Measurements from ENCODE around the gene REX1BD.

Gene REX1BD

DNA sequence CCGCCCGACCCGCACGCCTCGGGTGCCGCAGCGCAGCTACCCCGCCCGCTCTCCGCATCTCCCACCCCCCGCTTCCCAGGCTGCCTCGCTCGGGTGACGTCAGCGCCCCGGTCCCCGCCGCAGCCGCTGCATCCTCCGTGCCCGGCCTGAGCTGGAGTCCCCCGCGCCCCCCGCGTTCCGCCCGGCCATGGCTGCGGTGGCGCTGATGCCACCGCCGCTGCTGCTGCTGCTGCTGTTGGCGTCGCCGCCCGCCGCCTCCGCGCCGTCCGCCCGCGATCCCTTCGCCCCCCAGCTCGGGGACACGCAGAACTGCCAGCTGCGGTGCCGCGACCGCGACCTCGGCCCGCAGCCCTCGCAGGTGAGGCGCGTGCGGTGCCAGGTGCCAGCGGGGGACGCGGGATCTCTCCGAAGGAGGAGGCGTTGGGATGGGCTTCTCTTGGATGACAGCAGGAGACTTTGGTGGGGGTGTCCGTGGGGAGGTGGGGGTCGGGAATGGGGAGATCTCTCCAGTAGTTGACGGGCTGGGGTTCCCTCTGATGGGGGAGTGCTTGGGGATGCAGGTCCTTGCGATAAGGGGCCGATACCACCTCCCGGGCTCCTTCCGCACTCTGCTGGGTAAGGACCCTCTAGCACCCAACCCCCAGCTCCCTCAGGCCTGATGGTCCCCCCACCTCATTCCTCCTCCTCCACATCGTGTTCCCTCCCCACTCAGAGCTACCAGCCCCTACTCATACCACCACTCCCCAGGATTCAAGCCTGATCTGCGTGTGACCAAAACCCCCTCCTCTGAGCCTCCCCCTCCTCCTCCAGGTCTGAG lies 24.4 kb downstream of the REX1BD start, which contains the start of gene TMEM59L:
Gene TMEM59L (plus strand): TSS at position 99 of the 817 bp plus-strand sequence. CDS start 89 bp downstream, at position 188.
- in situ Hi-C loops (cut with HindIII; ENCODE audit: low sequenced_read_pairs): no loop called here

DNA sequence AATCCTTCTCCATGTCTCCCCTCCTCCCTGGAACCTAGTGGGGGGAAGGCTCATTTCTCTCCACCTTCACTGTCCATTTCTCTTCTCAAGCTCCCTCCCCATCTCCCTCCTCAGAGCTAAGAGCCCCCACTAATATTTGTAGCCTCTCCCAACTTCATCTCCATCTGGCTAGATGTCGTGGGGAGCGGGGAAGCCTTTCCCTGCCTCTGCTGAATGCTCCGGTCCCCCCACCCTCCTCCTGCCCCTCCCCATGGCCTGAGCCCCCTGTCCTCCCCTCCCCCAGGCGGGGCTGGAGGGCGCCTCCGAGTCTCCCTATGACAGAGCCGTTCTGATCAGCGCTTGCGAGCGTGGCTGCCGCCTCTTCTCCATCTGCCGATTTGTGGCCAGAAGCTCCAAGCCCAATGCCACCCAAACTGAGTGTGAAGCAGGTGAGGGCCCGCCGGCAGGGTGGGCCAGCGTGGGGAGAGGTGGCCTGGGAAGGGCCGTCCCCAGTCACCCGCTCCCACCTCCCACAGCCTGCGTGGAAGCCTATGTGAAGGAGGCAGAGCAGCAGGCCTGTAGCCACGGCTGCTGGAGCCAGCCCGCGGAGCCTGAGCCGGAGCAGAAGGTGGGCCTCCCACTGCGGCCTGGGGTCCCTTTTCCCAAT lies 25.1 kb downstream of the REX1BD start:
- in situ Hi-C loops (cut with HindIII; ENCODE audit: low sequenced_read_pairs): no loop called here

DNA sequence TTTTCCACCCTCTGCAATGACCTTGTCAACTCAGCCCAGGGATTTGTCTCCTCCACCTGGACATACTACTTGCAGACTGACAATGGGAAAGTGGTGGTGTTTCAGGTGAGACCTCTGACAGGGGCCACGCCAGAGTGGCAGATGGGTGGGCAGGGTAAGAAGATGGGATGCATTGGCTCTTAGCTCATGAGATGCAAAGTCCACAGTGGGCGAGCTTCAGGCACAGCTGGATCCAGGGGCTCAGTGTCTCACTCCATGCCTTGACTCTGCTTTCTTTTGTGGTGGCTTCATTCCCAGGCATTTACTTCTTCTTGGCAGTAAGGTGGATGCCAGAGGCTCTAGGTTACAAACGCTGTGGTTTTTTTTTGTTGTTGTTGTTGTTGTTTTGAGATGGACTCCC lies 27.4 kb downstream of the REX1BD start:
- in situ Hi-C loops (cut with HindIII; ENCODE audit: low sequenced_read_pairs): no loop called here

DNA sequence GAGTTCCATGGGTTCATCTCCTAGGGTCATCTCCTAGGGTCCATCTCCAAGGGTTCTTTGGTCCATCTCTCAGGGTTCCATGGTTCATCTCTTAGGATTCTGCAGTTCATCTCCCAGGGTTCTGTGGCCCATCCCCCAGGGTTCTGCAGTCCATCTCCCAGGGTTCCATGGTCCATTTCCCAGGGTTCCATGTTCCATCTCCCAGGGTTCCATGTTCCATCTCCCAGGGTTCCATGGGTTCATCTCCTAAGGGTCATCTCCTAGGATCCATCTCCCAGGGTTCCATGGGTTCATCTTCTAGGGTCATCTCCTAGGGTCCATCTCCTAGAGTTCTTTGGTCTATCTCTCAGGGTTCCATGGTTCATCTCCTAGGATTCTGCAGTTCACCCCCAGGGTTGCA lies 29.0 kb downstream of the REX1BD start:
- in situ Hi-C loops (cut with HindIII; ENCODE audit: low sequenced_read_pairs): no loop called here

DNA sequence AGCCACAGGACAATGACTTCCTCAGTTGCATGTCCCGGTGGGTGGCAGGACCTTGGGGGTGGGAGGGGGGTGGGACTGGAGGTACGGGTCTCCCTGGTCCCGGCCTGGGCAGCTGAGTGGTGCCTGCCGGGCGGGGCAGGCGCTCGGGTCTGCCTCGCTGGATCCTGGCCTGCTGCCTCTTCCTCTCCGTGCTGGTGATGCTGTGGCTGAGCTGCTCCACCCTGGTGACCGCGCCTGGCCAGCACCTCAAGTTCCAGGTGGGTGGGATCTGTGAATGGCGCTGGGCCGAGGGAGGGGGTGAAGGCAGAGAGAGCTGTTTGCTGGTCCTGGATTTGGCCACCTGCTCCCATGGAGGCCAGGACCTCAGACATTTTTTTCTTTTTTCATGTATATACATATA lies 29.6 kb downstream of the REX1BD start:
- in situ Hi-C loops (cut with HindIII; ENCODE audit: low sequenced_read_pairs): no loop called here

DNA sequence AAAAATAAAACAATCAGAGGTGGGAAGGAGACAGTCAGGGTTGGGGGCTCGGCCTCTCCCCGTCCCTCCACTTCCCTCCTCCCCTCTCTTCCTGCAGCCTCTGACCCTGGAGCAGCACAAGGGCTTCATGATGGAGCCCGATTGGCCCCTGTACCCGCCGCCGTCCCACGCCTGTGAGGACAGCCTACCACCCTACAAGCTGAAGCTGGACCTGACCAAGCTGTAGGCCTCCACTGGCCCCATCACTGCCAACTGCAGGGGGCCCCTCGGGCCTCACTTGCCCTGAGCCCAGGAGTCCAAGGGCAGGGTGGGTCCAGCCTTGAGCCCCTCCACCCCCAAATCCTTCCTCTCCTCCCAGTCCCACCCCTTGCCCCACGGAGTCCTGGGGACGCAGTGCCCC lies 31.7 kb downstream of the REX1BD start:
- in situ Hi-C loops (cut with HindIII; ENCODE audit: low sequenced_read_pairs): no loop called here

DNA sequence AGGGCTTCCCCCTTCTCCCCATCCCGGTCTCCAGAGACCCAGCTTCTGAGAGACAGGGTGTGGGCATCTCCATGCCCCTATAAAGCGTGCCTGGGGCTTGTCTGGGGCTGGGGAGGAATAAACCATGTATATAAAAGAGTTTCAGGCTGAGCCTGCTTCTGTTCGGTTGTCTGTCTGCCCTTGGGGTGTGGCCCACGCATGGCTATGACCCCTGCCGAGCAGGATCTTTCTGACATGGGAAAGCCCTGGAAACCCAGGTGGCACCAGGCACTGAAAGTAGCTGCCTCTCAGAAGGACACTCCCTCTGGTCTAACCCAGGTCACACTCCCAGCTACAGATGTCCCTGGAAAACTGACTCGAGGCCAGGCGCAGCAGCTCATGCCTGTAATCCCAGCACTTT lies 32.3 kb downstream of the REX1BD start:
- in situ Hi-C loops (cut with HindIII; ENCODE audit: low sequenced_read_pairs): no loop called here

DNA sequence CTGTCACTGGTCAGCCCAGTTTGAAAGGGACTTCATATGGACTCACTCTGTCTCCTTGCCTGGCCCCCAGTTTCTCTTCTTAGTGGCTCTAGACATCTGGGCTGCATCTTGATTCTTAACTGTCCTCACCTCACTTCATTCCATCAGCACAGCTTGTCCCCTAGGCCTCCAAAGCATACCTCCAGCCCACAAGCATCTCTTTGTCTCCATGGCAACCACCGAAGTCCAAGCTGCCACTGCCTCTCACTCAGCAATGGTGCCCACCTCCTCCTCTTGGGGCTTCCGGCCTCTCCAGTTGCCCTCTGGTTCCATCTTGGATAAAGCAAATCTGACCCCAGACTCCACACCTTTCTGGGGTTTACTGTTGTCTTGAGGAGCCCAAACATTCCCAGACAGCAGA lies 38.3 kb downstream of the REX1BD start:
- in situ Hi-C loops (cut with HindIII; ENCODE audit: low sequenced_read_pairs): no loop called here

DNA sequence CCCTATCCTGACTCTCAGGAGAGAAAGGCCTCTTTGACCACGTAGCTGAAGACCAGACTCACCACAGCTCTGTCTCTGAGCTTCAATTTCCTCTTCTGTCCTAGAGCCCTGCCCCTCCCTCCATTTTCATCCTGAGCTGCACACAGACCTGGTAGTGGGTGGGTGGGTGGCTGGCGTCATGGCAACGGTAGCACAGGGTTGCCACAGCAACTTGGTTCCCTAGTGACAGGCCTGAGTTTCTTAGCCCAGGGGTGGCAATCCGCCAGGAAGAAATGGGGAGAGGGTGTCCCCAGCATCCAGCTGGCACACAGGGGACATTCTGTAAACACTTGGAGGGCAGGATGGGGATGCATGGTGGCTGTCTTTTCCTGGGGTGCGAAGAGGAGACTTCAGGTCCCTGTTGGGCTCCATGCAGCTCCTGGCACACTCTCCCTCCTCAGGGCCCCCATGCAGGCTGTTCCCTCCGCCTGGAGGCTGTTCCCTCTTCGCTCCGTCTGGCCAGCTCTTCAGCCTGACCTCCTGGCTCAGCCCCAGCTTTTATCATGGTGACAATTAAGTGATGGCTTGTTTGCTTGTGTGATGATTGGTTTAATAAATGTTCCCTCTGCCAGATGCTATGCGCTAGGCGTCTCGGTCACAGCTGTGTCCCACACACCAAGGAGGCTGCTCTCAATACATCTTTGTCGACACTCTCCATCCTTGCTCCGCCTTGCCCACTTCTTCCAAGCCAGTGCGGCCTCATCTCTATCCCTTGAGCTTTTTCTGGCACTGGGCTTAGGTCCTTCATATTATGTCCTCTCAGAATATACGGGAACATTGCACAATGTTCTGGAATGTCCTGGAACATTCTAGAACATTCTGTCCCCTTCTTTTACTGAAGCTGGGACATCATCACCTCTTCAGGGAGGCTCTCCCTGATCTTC lies 40.8 kb downstream of the REX1BD start:
- in situ Hi-C loops (cut with HindIII; ENCODE audit: low sequenced_read_pairs): no loop called here

DNA sequence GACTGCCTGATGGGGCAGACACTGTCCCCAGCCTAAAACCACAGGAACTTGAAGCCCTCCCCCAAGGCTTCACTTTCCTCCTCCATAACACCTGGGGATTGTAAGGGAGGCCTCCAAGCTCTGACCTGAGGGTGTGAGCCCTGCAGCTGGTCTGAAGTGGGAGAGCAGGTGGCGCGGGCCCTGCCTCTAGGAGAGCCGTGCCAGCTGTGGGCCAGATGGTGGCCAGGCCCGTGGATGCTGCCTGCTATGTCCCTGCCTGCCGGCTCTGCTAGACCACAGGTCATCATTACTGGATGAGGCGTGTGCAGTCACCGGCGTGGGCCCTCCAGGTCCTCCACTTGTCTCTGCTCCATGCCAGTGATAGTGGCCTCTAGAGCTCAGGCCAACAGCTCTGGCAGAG lies 44.7 kb downstream of the REX1BD start:
- in situ Hi-C loops (cut with HindIII; ENCODE audit: low sequenced_read_pairs): no loop called here

DNA sequence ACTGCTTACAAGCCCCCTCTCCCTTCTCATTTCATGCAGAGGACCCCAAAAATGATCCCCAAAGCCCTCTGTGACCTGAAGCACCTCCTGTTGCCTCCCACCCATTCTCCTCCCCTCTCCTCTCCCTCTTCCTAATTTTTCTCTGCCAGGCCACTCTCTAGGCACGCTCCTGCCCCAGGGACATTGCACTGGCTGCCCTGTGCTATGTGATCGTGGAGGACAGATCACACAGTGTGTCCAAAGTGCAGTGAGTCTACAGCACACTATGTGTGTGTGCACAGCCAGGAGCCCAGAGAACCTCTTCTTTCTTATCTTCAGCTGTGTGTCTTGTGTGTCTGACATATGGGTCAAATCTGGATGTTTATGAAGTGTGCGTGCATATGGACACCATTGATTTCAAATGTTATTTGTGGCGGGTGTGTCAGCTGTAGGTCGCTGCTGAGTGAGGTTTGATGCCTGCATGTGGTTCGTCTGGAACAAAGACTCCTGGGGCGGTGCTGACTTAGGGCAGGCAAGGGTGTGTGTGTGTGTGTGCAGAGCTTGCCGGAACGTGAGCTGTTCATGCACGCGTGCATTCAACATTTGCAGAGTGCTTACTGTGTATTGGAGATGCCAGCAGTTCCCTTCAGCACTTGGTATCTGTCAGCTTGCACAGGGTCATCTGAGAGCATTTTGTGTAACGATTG lies 46.2 kb downstream of the REX1BD start:
- in situ Hi-C loops (cut with HindIII; ENCODE audit: low sequenced_read_pairs): no loop called here

DNA sequence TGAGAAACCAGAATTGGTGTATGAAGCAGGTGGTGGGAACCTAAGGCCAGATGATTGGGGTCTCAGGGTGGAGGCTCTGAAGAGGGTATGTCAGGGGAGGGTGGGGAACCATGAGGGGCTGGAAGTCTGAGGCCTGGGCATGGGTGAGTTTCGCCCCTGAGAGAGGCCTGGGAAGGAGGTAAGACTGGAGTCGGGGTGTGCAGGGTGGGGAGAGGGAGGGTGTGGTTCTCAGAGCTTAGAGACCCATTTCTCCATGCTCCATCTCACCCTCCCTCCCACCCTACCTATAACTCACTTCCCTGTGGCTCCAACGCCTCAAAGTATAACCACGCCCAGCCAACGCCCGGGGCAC lies 47.2 kb downstream of the REX1BD start:
- in situ Hi-C loops (cut with HindIII; ENCODE audit: low sequenced_read_pairs): no loop called here

DNA sequence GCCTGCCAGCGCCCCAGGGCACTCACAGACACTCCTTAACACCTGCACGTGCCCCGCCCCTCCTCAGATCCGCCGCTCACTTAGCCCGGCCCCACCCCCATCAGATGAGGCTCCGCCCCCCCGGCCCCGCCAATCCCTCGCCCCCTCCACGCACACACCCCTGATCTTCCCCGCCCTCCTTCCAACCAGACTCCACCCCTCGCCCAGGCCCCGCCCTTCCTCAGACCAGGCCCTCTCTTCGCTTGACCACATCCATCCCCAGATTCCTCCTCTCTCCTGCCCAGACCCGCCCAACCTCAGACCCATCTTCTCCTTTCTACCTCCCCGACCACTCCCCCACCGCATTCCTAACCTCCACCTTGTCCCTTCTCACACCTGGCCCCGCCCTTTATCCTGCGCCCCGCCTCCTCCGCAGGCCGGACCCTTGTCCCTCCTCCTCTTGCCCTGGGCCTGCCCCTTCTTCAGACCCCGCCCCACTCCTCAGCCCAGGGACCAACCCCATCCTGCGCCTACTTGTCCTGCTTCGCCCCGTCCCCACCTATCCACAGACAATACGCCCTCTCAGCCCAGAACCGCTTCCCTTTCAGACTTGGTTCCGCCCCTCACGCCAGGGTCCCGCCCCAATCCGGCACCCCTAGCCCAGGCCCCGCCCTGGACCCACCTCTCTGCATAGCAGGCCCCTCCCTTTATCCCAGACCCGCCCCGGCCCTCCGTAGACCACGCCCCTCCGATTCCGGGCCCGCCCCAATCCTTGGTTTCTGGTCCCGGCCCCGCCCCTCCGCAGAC lies 47.8 kb downstream of the REX1BD start:
- in situ Hi-C loops (cut with HindIII; ENCODE audit: low sequenced_read_pairs): no loop called here

DNA sequence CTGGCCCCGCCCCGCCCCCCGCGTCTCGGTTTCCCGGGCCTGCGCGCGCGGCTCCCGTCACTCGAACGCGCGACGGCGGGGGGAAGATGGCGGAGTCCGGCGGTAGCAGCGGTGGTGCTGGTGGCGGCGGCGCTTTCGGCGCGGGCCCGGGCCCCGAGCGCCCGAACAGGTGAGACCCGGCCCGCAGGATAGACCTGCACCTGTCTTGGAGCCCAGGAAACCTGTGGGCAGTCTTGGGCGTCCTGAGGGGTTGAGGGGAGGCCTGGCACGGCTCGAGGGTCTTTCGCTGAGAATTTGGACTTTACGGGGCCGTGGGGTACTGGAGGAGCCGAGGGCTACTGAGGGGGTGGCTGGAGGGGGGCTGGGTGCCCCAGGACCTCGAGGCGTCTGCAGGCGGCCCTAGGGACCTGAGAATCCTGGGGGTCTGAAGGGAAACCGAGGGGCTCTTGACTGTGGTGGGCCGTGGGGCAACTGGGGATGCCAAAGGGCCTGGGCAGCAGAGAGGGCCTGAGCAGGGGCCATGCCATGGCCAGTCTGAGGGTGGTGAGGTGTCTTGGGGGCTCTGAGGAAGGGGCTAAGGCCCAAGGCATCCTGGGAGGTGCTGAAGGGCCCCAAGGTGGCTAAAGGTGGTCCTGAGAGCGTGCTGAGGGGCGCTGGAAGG lies 48.5 kb downstream of the REX1BD start, which contains the start of gene KLHL26:
Gene KLHL26 (plus strand): TSS at position 60 of the 661 bp plus-strand sequence. CDS start 27 bp downstream, at position 87.
- in situ Hi-C loops (cut with HindIII; ENCODE audit: low sequenced_read_pairs): no loop called here

DNA sequence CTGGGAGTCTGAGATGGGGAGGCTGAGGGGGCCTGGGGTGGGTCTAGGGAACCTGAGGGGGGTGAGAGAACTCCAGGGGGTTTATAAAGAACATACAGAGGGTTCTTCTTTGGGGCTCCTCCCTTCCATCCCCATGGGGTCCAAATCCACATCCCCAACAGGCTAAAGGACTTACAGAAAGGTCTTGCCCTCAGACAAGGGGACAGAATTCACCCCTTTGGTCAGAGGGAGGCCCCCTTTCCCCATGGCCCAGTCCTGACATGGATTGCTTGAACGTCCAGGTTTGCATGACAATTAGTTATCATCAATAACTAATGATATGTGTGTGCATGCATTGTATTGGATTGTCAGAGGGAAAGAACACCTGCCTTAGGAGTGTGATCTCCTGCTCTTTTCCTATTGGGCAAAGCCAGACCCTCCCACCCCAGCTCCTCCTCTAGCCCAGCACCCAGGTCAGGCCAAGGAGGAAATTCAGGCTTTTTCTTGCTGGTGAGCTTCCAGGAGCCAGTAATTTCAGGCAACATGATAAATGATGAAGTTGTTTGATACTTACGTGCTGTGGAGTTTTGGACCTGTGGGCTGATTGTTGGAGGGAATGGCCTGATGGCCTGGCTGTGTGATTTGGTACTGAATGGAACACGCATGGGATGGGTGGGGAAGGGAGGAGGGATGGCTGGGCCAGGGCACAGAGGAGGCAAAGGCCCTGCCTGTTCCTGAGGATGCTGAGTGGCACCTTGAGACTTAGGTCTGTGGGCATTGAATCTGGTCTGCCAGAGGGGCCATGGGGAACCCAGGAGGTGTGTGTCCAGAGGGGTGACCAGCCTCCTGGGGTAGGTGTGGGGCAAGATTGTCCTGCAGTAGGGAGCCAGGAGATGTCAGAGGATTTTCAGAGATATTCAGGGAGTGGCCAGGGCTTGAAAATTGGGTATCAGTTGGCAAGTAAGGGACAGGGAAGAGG lies 49.4 kb downstream of the REX1BD start:
- in situ Hi-C loops (cut with HindIII; ENCODE audit: low sequenced_read_pairs): no loop called here

DNA sequence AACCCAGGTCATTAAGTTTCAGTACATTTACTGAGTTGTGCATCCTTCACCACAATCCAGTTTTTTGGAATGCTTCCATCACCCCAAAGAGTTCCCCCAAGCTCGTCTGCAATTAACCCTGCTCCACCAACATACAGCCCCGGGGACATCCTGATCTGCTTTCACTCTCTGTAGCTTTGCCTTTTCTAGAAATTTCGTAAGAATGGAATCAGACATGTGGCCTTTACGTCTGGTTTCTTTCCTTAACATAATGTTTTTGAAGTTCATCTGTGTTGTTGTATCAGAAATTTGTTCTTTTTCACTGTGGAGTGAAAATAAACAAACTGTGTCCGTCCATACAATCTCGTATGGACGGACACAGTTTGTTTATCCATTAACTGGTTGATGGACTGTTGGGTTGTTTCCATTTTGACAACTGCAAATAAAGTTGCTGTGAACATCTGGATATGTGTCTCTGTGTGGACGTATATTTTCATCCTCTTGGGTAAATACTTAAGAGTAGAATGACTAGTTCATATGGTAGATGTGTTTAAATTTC lies 51.2 kb downstream of the REX1BD start:
- in situ Hi-C loops (cut with HindIII; ENCODE audit: low sequenced_read_pairs): loop anchor here (10.0 kb wide), 1 partner anchor 125 kb away; no protein-coding TSS in a partner anchor

Data from endothelial cell of hepatic sinusoid (primary cell).